HG03135 (cell line): ENCODE results near the gene PTPRD.

Experiments
- ATAC-seq: cut with Tn5 transposase; IDR thresholded peaks from one replicate; pipeline ENCODE4 v1.9.1; 2021; ENCODE audit warnings: mild to moderate bottlenecking, moderate library complexity; ENCODE audit not compliant: unreplicated experiment

Gene PTPRD

GRCh38 chr9:9231946-9232345 lies 1380.9 kb downstream of the PTPRD start:
- ATAC-seq, result no peak

- ATAC-seq, result no peak
These were observed 1383.5 kb downstream of the PTPRD start for GRCh38 chr9:9229269-9229668.

GRCh38 chr9:9223175-9223574 lies 1389.6 kb downstream of the PTPRD start:
- ATAC-seq, result no peak

- no peak for ATAC-seq
These were observed 1390.1 kb downstream of the PTPRD start for GRCh38 chr9:9222730-9223129.

- ATAC-seq, result no peak
These were observed 1395.9 kb downstream of the PTPRD start for GRCh38 chr9:9216934-9217333.

GRCh38 chr9:9215050-9215449 lies 1397.8 kb downstream of the PTPRD start:
- ATAC-seq, result no peak

GRCh38 chr9:9214066-9214465 lies 1398.7 kb downstream of the PTPRD start:
- no peak for ATAC-seq

GRCh38 chr9:9212963-9213362 lies 1399.8 kb downstream of the PTPRD start:
- ATAC-seq, result no peak

- ATAC-seq, result no peak
These were observed 1410.5 kb downstream of the PTPRD start for GRCh38 chr9:9202276-9202675.

GRCh38 chr9:9186086-9186485 lies 1426.7 kb downstream of the PTPRD start:
- ATAC-seq, result no peak

GRCh38 chr9:9182431-9182830 lies 1430.4 kb downstream of the PTPRD start:
- no peak for ATAC-seq

GRCh38 chr9:9177081-9177480 lies 1435.7 kb downstream of the PTPRD start:
- ATAC-seq, result no peak

- no peak for ATAC-seq
These were observed 1438.4 kb downstream of the PTPRD start for GRCh38 chr9:9174358-9174757.

GRCh38 chr9:9173264-9173663 lies 1439.5 kb downstream of the PTPRD start:
- ATAC-seq, result no peak

GRCh38 chr9:9170439-9171134 lies 1442.2 kb downstream of the PTPRD start:
- no peak for ATAC-seq

- no peak for ATAC-seq
These were observed 1470.8 kb downstream of the PTPRD start for GRCh38 chr9:9142001-9142400.

- no peak for ATAC-seq
These were observed 1479.3 kb downstream of the PTPRD start for GRCh38 chr9:9133526-9133925.

GRCh38 chr9:9124616-9125015 lies 1488.2 kb downstream of the PTPRD start:
- no peak for ATAC-seq

- no peak for ATAC-seq
These were observed 1490.4 kb downstream of the PTPRD start for GRCh38 chr9:9122230-9122875.

- no peak for ATAC-seq
These were observed 1494.9 kb downstream of the PTPRD start for GRCh38 chr9:9117866-9118265.

GRCh38 chr9:9112001-9112720 lies 1500.6 kb downstream of the PTPRD start:
- ATAC-seq, result no peak

- no peak for ATAC-seq
These were observed 1504.2 kb downstream of the PTPRD start for GRCh38 chr9:9108641-9109040.
